ENCODE data around the gene FBXO24. TPM values are rescaled to one million over a fixed set of nuclear protein-coding genes. Genes with fewer than 3 reads are reported as not detected.

Gene FBXO24
- total RNA-seq, 1 donor from 2014 or later, result 0.49 TPM

DNA sequence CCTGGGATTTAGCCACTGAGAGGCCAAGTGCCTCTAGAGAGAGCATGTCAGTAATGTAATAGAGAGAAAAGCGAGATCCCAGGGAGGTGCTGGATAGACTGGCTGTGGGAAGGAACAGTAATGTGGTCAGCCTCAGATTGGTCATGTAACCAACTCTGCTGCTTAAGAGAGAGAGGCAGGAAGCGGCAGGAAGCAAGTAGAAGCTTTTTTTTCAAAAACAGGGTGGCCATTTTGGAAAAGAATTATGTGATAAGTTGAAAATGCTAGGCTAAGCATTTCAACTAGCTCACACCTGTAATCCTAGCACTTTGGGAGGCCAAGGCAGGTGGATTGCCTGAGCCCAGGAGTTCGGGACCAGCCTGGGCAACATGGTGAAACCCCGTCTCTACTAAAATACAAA lies 12.3 kb downstream of the FBXO24 start:
- Mint-ChIP-seq H3K4me1 (ENCODE audit: low read depth, unreplicated experiment) (peaks cover 6% of the 10 kb centered on the region), H3K9me3 (ENCODE audit: unreplicated experiment) (peaks cover 4% of the 10 kb centered on the region), H3K27ac (ENCODE audit: unreplicated experiment) (peak overlapping the region; percentile 46), H3K27me3 (ENCODE audit: unreplicated experiment) (peaks cover 5% of the 10 kb centered on the region), H3K4me3 (ENCODE audit: unreplicated experiment) (peak overlapping the region; percentile 5), H3K36me3 (ENCODE audit: unreplicated experiment) (no peaks in the 10 kb centered on the region)
- TF ChIP-seq, protein P1, sequence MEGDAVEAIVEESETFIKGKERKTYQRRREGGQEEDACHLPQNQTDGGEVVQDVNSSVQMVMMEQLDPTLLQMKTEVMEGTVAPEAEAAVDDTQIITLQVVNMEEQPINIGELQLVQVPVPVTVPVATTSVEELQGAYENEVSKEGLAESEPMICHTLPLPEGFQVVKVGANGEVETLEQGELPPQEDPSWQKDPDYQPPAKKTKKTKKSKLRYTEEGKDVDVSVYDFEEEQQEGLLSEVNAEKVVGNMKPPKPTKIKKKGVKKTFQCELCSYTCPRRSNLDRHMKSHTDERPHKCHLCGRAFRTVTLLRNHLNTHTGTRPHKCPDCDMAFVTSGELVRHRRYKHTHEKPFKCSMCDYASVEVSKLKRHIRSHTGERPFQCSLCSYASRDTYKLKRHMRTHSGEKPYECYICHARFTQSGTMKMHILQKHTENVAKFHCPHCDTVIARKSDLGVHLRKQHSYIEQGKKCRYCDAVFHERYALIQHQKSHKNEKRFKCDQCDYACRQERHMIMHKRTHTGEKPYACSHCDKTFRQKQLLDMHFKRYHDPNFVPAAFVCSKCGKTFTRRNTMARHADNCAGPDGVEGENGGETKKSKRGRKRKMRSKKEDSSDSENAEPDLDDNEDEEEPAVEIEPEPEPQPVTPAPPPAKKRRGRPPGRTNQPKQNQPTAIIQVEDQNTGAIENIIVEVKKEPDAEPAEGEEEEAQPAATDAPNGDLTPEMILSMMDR (IDR thresholded peaks at IDR 0.05; ENCODE audit: partially characterized antibody, unreplicated experiment), result no peak
- no peak for DNase-seq

DNA sequence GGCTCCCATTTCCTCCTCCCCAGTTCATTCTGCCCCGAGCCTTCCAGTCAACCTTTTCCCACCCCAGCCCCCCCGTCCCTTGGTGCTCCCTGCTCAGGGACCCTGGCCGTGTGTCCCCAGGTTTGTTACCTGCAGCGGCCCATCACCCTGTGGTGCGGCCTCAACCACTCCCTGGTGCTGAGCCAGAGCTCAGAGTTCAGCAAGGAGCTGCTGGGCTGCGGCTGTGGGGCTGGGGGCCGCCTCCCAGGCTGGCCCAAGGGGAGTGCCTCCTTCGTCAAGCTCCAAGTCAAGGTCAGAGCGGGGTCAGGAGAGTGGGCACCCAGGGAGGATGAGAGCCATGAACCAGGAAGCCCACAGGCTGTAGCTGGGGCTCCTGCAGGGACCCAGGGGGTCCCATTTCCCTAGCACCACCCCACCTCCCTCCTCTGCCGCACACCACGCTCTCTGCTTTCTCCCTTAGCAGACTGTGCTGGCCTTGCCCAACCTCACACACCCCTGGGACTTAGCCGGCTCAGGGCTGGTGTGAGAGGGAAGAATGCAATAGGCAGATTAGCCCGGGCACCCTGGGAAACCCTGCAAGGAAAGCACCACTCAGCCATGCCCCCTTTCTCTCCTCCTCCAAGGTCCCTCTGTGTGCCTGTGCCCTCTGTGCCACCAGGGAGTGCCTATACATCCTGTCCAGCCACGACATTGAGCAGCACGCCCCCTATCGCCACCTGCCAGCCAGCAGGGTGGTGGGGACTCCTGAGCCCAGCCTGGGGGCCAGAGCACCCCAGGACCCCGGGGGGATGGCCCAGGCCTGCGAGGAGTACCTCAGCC lies 14.0 kb downstream of the FBXO24 start:
- peaks cover 11% of the 10 kb centered on the region for H3K4me1 Mint-ChIP-seq (ENCODE audit: low read depth, unreplicated experiment)
- H3K27ac Mint-ChIP-seq (ENCODE audit: unreplicated experiment), result no peak overlapping the region
- H3K27me3 Mint-ChIP-seq (ENCODE audit: unreplicated experiment), result peaks cover 5% of the 10 kb centered on the region
- H3K36me3 Mint-ChIP-seq (ENCODE audit: unreplicated experiment), result no peaks in the 10 kb centered on the region
- H3K9me3 Mint-ChIP-seq (ENCODE audit: unreplicated experiment), result peaks cover 4% of the 10 kb centered on the region
- no peak overlapping the region for H3K4me3 Mint-ChIP-seq (ENCODE audit: unreplicated experiment)
- TF ChIP-seq, protein P1 (IDR thresholded peaks at IDR 0.05; ENCODE audit: partially characterized antibody, unreplicated experiment), result no peak
- no peak for DNase-seq

DNA sequence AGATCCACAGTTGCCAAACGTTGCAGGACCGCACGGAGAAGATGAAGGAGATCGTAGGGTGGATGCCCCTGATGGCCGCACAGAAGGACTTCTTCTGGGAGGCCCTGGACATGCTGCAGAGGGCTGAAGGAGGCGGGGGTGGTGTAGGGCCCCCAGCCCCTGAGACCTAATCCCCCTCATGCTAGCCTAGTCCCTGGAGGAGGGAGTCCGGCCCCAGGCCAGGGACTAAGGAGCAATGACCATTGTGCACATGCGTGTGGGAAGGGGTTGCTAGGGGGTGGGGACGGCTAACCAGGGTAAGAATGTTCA lies 14.6 kb downstream of the FBXO24 start:
- no peaks in the 10 kb centered on the region for H3K36me3 Mint-ChIP-seq (ENCODE audit: unreplicated experiment)
- no peak overlapping the region for H3K27ac Mint-ChIP-seq (ENCODE audit: unreplicated experiment)
- DNase-seq, result no peak
- peaks cover 4% of the 10 kb centered on the region for H3K9me3 Mint-ChIP-seq (ENCODE audit: unreplicated experiment)
- H3K4me1 Mint-ChIP-seq (ENCODE audit: low read depth, unreplicated experiment), result peaks cover 11% of the 10 kb centered on the region
- TF ChIP-seq, protein P1 (IDR thresholded peaks at IDR 0.05; ENCODE audit: partially characterized antibody, unreplicated experiment), result no peak
- H3K4me3 Mint-ChIP-seq (ENCODE audit: unreplicated experiment), result no peak overlapping the region
- H3K27me3 Mint-ChIP-seq (ENCODE audit: unreplicated experiment), result peaks cover 7% of the 10 kb centered on the region

DNA sequence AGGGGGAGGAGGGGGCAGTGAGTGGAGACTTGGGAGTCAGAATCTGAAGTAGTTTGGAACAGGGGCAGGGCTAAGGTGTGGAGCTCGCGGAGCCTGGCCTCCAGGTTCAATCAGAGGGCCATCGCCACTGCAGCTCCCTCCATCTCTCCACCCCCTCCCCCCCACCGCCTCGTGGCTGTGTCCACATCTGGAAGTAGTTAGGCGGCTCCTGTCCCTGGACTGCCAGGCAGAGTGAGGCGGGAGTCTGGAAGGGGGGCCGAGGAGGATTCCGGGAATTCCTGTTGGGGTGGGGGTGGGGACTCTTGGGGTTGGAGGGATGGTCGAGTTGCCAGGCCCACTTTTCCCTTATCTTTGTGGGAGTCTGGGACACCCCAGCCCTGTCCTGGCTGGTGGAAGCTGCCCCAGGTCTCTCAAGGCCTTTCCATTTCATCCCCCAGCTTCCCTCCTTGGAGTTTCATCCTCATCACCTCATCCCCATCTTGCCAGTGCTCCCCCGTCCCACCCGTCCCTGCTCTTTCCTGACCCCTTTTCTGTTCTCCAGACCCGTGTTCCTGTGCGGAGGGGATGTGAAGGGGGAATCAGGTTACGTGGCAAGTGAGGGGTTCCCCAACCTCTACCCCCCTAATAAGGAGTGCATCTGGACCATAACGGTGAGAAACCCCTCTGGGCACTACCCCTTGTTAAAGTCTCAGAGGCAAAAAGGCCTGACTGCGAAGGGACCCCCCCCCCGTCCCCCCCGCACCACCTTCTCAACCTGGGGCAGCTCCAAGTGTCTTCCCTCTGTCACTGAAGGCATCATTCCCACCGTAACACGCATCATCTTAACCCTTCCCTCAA lies 17.0 kb downstream of the FBXO24 start:
- Mint-ChIP-seq H3K4me1 (ENCODE audit: low read depth, unreplicated experiment) (peaks cover 11% of the 10 kb centered on the region), H3K9me3 (ENCODE audit: unreplicated experiment) (peaks cover 4% of the 10 kb centered on the region), H3K27me3 (ENCODE audit: unreplicated experiment) (peaks cover 5% of the 10 kb centered on the region), H3K4me3 (ENCODE audit: unreplicated experiment) (peak overlapping the region; percentile 82), H3K27ac (ENCODE audit: unreplicated experiment) (no peak overlapping the region), H3K36me3 (ENCODE audit: unreplicated experiment) (no peaks in the 10 kb centered on the region)
- TF ChIP-seq, protein P1 (IDR thresholded peaks at IDR 0.05; ENCODE audit: partially characterized antibody, unreplicated experiment), result no peak
- no peak for DNase-seq

DNA sequence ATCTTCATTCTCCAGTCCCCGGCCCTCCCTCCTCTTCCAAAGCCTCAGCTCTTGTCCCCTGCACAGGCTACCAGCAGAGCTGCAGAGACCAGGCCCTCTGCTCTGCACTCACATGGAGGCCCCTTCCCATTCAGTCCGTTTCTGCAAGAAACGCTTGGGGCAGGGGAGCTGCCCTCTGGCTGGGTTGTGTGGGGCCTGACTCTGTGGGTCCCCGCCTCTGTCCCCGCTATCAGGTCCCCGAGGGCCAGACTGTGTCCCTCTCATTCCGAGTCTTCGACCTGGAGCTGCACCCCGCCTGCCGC lies 17.5 kb downstream of the FBXO24 start:
- Mint-ChIP-seq H3K9me3 (ENCODE audit: unreplicated experiment) (peaks cover 4% of the 10 kb centered on the region), H3K27me3 (ENCODE audit: unreplicated experiment) (peaks cover 5% of the 10 kb centered on the region), H3K36me3 (ENCODE audit: unreplicated experiment) (no peaks in the 10 kb centered on the region), H3K4me3 (ENCODE audit: unreplicated experiment) (peak overlapping the region; percentile 82), H3K4me1 (ENCODE audit: low read depth, unreplicated experiment) (peaks cover 11% of the 10 kb centered on the region), H3K27ac (ENCODE audit: unreplicated experiment) (peak overlapping the region; percentile 52)
- DNase-seq, result no peak
- TF ChIP-seq, protein P1 (IDR thresholded peaks at IDR 0.05; ENCODE audit: partially characterized antibody, unreplicated experiment), result no peak

All from glutamatergic neuron (in vitro differentiated cells).